ACHN (cell line): ENCODE measurements around the gene SNAP91.
"Not testable (repeated sequence)": the region's sequence is repeated elsewhere in the genome, so short reads cannot be mapped to it uniquely, and the experiment has no call there.

ENCODE experiments used
- DNase-seq: peaks from one replicate; pipeline ENCODE4 v3.0.0-alpha.2; 2015
- in situ Hi-C: cut with HindIII; loops from 2 replicates; pipeline ENCODE4 v1.10.0; 2017; ENCODE audit warnings: low sequenced_read_pairs, low pct_ligation_motif_present, low pct_unique_long_range_greater_than_20kb

SNAP91 gene

GRCh38 chr6:83708970-83709747 is at the start of gene SNAP91:
Gene SNAP91, minus strand, starts transcription at chr6:83709101. Its CDS starts 1,174 bp downstream, at chr6:83707927.
- in situ Hi-C loops = no loop called here
- DNase-seq = no peak

- in situ Hi-C loops = no loop called here
- no peak for DNase-seq
Measured at GRCh38 chr6:83758533-83758932, 49.6 kb upstream of the SNAP91 start.

GRCh38 chr6:83757021-83757420 is 48.1 kb upstream of the SNAP91 start:
- no peak for DNase-seq
- in situ Hi-C loops = no loop called here

GRCh38 chr6:83756565-83756964 is 47.7 kb upstream of the SNAP91 start:
- in situ Hi-C loops = no loop called here
- no peak for DNase-seq

- DNase-seq, in situ Hi-C loops: not testable (repeated sequence)
Measured at GRCh38 chr6:83752375-83752774, 43.5 kb upstream of the SNAP91 start.

GRCh38 chr6:83741089-83741488 is 32.2 kb upstream of the SNAP91 start:
- in situ Hi-C loops = no loop called here
- no peak for DNase-seq

- in situ Hi-C loops = no loop called here
- DNase-seq = no peak
Measured at GRCh38 chr6:83735461-83735860, 26.6 kb upstream of the SNAP91 start.

GRCh38 chr6:83729871-83730270 is 21.0 kb upstream of the SNAP91 start:
- in situ Hi-C loops = no loop called here
- DNase-seq = no peak

- DNase-seq = no peak
- in situ Hi-C loops = no loop called here
Measured at GRCh38 chr6:83722876-83723275, 14.0 kb upstream of the SNAP91 start.

- in situ Hi-C loops = no loop called here
- no peak for DNase-seq
Measured at GRCh38 chr6:83717809-83718208, 8.9 kb upstream of the SNAP91 start.

GRCh38 chr6:83711958-83712357 is 3.1 kb upstream of the SNAP91 start:
- no peak for DNase-seq
- in situ Hi-C loops = no loop called here

- no peak for DNase-seq
- in situ Hi-C loops = no loop called here
Measured at GRCh38 chr6:83709748-83710050, 798 bp upstream of the SNAP91 start.

GRCh38 chr6:83708546-83708969 is 343 bp downstream of the SNAP91 start:
- in situ Hi-C loops = no loop called here
- no peak for DNase-seq

- in situ Hi-C loops = no loop called here
- no peak for DNase-seq
Measured at GRCh38 chr6:83707829-83708545, 914 bp downstream of the SNAP91 start.

- no peak for DNase-seq
- in situ Hi-C loops = no loop called here
Measured at GRCh38 chr6:83702749-83703148, 6.2 kb downstream of the SNAP91 start.

- in situ Hi-C loops = no loop called here
Measured at GRCh38 chr6:83702077-83702476, 6.8 kb downstream of the SNAP91 start.

GRCh38 chr6:83696674-83697073 is 12.2 kb downstream of the SNAP91 start:
- no peak for DNase-seq
- in situ Hi-C loops = no loop called here

More at GRCh38 chr6:83702077-83702476, 6.8 kb downstream of the SNAP91 start:
- no peak for DNase-seq

GRCh38 chr6:83685481-83685880 is 23.4 kb downstream of the SNAP91 start:
- in situ Hi-C loops = no loop called here

GRCh38 chr6:83677791-83678190 is 31.1 kb downstream of the SNAP91 start:
- no peak for DNase-seq
- in situ Hi-C loops = no loop called here

More at GRCh38 chr6:83685481-83685880, 23.4 kb downstream of the SNAP91 start:
- DNase-seq = no peak

- no peak for DNase-seq
Measured at GRCh38 chr6:83637953-83638352, 70.9 kb downstream of the SNAP91 start.

More at GRCh38 chr6:83637953-83638352, 70.9 kb downstream of the SNAP91 start:
- in situ Hi-C loops = no loop called here
